K562 (cell line): ENCODE data around the gene BTBD2. TPM values are rescaled to one million over a fixed set of nuclear protein-coding genes. Genes with fewer than 3 reads are reported as not detected.

Source experiments
- CREB1 ChIP-seq, 2 experiments: sonication (generic) in 1 of 2; formaldehyde crosslinking in 1 of 2; IDR thresholded peaks; 2 replicates each; pipeline versions ENCODE4 v1.6.1 to v1.8.0; 2012 to 2022; ENCODE audit warnings: inconsistent platforms in 1 of 2, mild to moderate bottlenecking in 1 of 2, missing genetic modification reagents in 1 of 2, moderate library complexity in 1 of 2
- HDAC1 ChIP-seq, 2 experiments: fragments of 450-650 bp; IDR thresholded peaks; 2 replicates each; pipeline ENCODE4 v1.6.1; 2016 to 2017; ENCODE audit warnings: inconsistent platforms in 1 of 2, mild to moderate bottlenecking in 1 of 2, moderate library complexity in 1 of 2
- ILF3 ChIP-seq: fragments of 450-650 bp; IDR thresholded peaks from 2 replicates; pipeline ENCODE4 v1.6.1; 2018; ENCODE audit warnings: antibody characterized with exemption, mild to moderate bottlenecking, moderate library complexity, borderline replicate concordance
- KAT8 ChIP-seq: fragments of 450-650 bp; IDR thresholded peaks from 2 replicates; pipeline ENCODE4 v1.6.1; 2016; ENCODE audit warnings: low read depth, mild to moderate bottlenecking
- KDM4B ChIP-seq, 2 experiments: fragments of 450-650 bp in 1 of 2; sonication (generic) in 1 of 2; IDR thresholded peaks; 2 replicates each; pipeline ENCODE4 v1.6.1; 2016 to 2017; ENCODE audit warnings: borderline replicate concordance in 2 of 2, antibody characterized with exemption in 1 of 2, low read depth in 1 of 2, mild to moderate bottlenecking in 1 of 2
- MEF2A ChIP-seq: IDR thresholded peaks from 2 replicates; pipeline ENCODE4 v1.6.1; 2011; ENCODE audit warnings: low read depth, mild to moderate bottlenecking, low read length, moderate library complexity; ENCODE audit not compliant: control insufficient read depth
- RBM39 ChIP-seq: fragments of 200-400 bp; formaldehyde crosslinking; optimal IDR thresholded peaks from 2 replicates; pipeline ENCODE3; 2018; ENCODE audit warnings: low read depth, low read length
- SMAD4 ChIP-seq: fragments of 250-450 bp; sonication (Bioruptor Pico); conservative IDR thresholded peaks from 2 replicates; pipeline ENCODE4 v1.8.0; 2021; ENCODE audit warnings: inconsistent platforms, mild to moderate bottlenecking, moderate library complexity
- SOX6 ChIP-seq: fragments of 450-650 bp; IDR thresholded peaks from 2 replicates; pipeline ENCODE4 v1.6.1; 2014; ENCODE audit warnings: mild to moderate bottlenecking
- TCF7 ChIP-seq: sonication (generic); IDR thresholded peaks from 2 replicates; pipeline ENCODE4 v1.6.1; 2016; ENCODE audit warnings: antibody characterized with exemption, borderline replicate concordance
- TEAD4 ChIP-seq, 2 experiments: sonication (generic) in 1 of 2; formaldehyde crosslinking in 1 of 2; IDR thresholded peaks; 2 replicates each; pipeline versions ENCODE4 v1.6.1 to v1.8.0; 2012 to 2022; ENCODE audit warnings: borderline replicate concordance in 1 of 2, inconsistent platforms in 1 of 2, low read length in 1 of 2, mild to moderate bottlenecking in 1 of 2, missing genetic modification reagents in 1 of 2
- ZBED1 ChIP-seq: IDR thresholded peaks from 2 replicates; pipeline ENCODE4 v1.6.1; 2014
- polyA plus RNA-seq, 8 experiments: library from polyadenylated mRNA; depleted of rRNA in 4 of 8; stranded (reverse) in 5 of 8; unstranded in 3 of 8; fragments of >200 nt; fragmentation: Nextera tagmentation in 2 of 8; fragmentation: Illumina TruSeq in 1 of 8; extraction: Ambion mirVana in 2 of 8; extraction: Trizol in 1 of 8; gene quantifications; 2 replicates each; pipeline versions ENCODE4 v1.2.1 to v1.2.3, GENCODE V29; 2011 to 2014; ENCODE audit warnings: inconsistent platforms in 1 of 8, missing spikeins in 1 of 8
- total RNA-seq, 7 experiments: library from RNA; depleted of rRNA in 6 of 7; stranded (reverse); fragments of >200 nt in 6 of 7; fragmentation: Illumina TruSeq in 2 of 7; extraction: Trizol in 2 of 7; gene quantifications; 2 replicates each; pipeline versions ENCODE4 v1.2.1 to v1.2.3, GENCODE V29; 2011 to 2021; ENCODE audit warnings: low replicate concordance in 1 of 7
- TF ChIP-seq, protein P1 (sequence below), 2 experiments: fragments of 450-650 bp in 1 of 2; sonication (generic) in 1 of 2; formaldehyde crosslinking in 1 of 2; IDR thresholded peaks in 1 of 2; conservative IDR thresholded peaks in 1 of 2; 2 replicates each; pipeline versions ENCODE4 v1.6.1 to v1.8.1; 2016 to 2023; ENCODE audit warnings: mild to moderate bottlenecking in 2 of 2, moderate library complexity in 2 of 2, inconsistent platforms in 1 of 2, missing genetic modification reagents in 1 of 2
- TF ChIP-seq, protein P2 (sequence below): fragments of 250-450 bp; sonication (Bioruptor Pico); IDR thresholded peaks from 2 replicates; pipeline ENCODE4 v1.8.0; 2021; ENCODE audit warnings: mild to moderate bottlenecking, moderate library complexity
- TF ChIP-seq, protein P3 (sequence below): fragments of 450-650 bp; formaldehyde crosslinking; IDR thresholded peaks from 2 replicates; pipeline ENCODE4 v1.4.0; 2022; ENCODE audit warnings: missing genetic modification characterization
- TF ChIP-seq, protein P4 (sequence below), 2 experiments: fragments of 450-650 bp in 1 of 2; IDR thresholded peaks; 2 replicates each; pipeline ENCODE4 v1.6.1; 2011 to 2017; ENCODE audit warnings: low read depth in 2 of 2, antibody characterized with exemption in 1 of 2, borderline replicate concordance in 1 of 2, low read length in 1 of 2, mild to moderate bottlenecking in 1 of 2, mixed read lengths in 1 of 2; ENCODE audit not compliant: control insufficient read depth in 1 of 2
- TF ChIP-seq, protein P5 (sequence below), 2 experiments: fragments of 250-450 bp in 1 of 2; fragments of 450-650 bp in 1 of 2; sonication (Bioruptor Pico) in 1 of 2; IDR thresholded peaks; 2 replicates each; pipeline versions ENCODE4 v1.6.1 to v1.8.0; 2016 to 2021; ENCODE audit warnings: mild to moderate bottlenecking in 2 of 2, moderate library complexity in 2 of 2, missing compliant biosample characterization in 1 of 2, missing genetic modification characterization in 1 of 2

The BTBD2 gene
- total and polyA plus RNA-seq, 9 of the 15 experiments (the other 6 are each of a cell fraction or from before 2014, with no cell fraction given), result 0.10 to 15.6 (median 6.9) TPM

DNA sequence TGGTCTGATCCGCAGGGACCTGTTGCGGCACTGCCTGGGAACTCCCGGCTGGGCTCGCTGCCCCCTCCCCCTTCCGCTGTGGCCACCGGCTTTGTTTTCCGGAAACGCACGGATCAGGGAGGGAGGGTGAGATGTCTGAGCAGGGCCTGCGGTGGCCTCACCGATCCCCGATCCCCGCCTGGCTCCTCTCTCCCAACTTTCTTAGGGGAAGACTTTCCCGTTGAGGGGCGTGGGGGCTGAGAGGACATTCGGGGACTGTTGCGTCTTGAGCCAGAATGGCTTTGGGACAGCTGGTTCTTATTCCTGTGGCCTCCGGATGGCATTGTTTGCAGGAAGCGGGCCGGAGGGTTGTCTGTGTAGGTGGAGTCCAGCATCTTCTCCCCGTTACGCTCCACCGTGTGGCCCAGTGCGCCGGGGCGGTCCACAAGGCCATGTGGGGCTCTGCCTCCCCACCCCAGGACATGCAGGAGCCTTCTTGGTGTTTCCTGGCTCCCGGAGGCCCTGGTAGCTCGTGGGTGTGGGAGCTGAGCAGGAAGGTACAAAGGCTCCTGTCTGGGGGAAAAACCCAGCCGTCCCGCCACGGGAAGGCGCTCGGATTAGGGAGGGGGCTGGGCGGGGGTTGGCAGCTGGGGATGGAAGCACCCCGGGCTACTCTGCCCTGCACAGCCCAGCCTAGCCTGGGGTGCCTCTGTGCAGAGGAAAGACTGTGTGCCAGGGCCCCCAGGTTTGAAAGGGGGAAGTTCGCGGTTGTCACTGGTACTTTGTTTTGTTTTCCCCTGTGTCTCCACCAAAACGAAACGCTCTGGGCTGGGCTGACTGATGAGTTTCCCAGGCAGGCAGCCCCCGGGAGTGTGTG, 73.2 kb downstream of the BTBD2 start (continued):
- TF ChIP-seq, protein P1, sequence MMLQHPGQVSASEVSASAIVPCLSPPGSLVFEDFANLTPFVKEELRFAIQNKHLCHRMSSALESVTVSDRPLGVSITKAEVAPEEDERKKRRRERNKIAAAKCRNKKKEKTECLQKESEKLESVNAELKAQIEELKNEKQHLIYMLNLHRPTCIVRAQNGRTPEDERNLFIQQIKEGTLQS (IDR thresholded peaks at IDR 0.05), result no peak
- TF ChIP-seq, protein P1 (CRISPR knock-in tag; conservative IDR thresholded peaks at IDR 0.05), result no peak
- TF ChIP-seq RBM39 (no peak), CREB1 (IDR thresholded peaks at IDR 0.05) (no peak), CREB1 (CRISPR knock-in tag; IDR thresholded peaks at IDR 0.05) (0 out of 2 replicates have a peak, but pooled peaks have one; percentile 7), TCF7 (no peak), ZBED1 (no peak; the same call in 1 of the 2 replicates), HDAC1 (IDR thresholded peaks at IDR 0.05) (peak in 1 of 2 experiments; percentile 64; a peak in 1 of 4 replicates), ILF3 (no peak), SMAD4 (no peak; the same call in 1 of the 2 replicates), TEAD4 (IDR thresholded peaks at IDR 0.05; ENCODE audit: low read length) (no peak), TEAD4 (CRISPR knock-in tag; IDR thresholded peaks at IDR 0.05; ENCODE audit: borderline replicate concordance) (no peak), KAT8 (no peak), MEF2A (no peak), KDM4B (IDR thresholded peaks at IDR 0.05; ENCODE audit: borderline replicate concordance in 2 of 2, low read depth in 1 of 2) (no peak), SOX6 (peak; percentile 30; the same call in 1 of the 2 replicates)
- TF ChIP-seq, protein P2, sequence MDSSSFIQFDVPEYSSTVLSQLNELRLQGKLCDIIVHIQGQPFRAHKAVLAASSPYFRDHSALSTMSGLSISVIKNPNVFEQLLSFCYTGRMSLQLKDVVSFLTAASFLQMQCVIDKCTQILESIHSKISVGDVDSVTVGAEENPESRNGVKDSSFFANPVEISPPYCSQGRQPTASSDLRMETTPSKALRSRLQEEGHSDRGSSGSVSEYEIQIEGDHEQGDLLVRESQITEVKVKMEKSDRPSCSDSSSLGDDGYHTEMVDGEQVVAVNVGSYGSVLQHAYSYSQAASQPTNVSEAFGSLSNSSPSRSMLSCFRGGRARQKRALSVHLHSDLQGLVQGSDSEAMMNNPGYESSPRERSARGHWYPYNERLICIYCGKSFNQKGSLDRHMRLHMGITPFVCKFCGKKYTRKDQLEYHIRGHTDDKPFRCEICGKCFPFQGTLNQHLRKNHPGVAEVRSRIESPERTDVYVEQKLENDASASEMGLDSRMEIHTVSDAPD (CRISPR knock-in tag), result no peak
- TF ChIP-seq, protein P3, sequence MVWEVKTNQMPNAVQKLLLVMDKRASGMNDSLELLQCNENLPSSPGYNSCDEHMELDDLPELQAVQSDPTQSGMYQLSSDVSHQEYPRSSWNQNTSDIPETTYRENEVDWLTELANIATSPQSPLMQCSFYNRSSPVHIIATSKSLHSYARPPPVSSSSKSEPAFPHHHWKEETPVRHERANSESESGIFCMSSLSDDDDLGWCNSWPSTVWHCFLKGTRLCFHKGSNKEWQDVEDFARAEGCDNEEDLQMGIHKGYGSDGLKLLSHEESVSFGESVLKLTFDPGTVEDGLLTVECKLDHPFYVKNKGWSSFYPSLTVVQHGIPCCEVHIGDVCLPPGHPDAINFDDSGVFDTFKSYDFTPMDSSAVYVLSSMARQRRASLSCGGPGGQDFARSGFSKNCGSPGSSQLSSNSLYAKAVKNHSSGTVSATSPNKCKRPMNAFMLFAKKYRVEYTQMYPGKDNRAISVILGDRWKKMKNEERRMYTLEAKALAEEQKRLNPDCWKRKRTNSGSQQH (CRISPR knock-in tag), result no peak
- TF ChIP-seq, protein P4, sequence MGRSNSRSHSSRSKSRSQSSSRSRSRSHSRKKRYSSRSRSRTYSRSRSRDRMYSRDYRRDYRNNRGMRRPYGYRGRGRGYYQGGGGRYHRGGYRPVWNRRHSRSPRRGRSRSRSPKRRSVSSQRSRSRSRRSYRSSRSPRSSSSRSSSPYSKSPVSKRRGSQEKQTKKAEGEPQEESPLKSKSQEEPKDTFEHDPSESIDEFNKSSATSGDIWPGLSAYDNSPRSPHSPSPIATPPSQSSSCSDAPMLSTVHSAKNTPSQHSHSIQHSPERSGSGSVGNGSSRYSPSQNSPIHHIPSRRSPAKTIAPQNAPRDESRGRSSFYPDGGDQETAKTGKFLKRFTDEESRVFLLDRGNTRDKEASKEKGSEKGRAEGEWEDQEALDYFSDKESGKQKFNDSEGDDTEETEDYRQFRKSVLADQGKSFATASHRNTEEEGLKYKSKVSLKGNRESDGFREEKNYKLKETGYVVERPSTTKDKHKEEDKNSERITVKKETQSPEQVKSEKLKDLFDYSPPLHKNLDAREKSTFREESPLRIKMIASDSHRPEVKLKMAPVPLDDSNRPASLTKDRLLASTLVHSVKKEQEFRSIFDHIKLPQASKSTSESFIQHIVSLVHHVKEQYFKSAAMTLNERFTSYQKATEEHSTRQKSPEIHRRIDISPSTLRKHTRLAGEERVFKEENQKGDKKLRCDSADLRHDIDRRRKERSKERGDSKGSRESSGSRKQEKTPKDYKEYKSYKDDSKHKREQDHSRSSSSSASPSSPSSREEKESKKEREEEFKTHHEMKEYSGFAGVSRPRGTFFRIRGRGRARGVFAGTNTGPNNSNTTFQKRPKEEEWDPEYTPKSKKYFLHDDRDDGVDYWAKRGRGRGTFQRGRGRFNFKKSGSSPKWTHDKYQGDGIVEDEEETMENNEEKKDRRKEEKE (IDR thresholded peaks at IDR 0.05; ENCODE audit: borderline replicate concordance in 1 of 2, control insufficient read depth in 1 of 2, low read depth in 2 of 2, low read length in 1 of 2), result no peak
- TF ChIP-seq, protein P5, sequence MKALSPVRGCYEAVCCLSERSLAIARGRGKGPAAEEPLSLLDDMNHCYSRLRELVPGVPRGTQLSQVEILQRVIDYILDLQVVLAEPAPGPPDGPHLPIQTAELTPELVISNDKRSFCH (CRISPR knock-in tag; IDR thresholded peaks at IDR 0.05), result no peak
- TF ChIP-seq, protein P5 (tag; IDR thresholded peaks at IDR 0.05), result no peak
